Sciatic nerve (tissue), 2 donors: ENCODE results near the gene SNCG. TPM values are rescaled to one million over a fixed set of nuclear protein-coding genes. Genes with fewer than 3 reads are reported as not detected.
"Not testable (repeated sequence)": the region's sequence is repeated elsewhere in the genome, so short reads cannot be mapped to it uniquely, and the experiment has no call there.

Experiments
- ATAC-seq: fragments of 200-7000 bp; cut with Tn5 transposase; one replicate; pipeline ENCODE4 v1.9.1; 2020; ENCODE audit warnings: mild to moderate bottlenecking, moderate library complexity
- DNase-seq: peaks from one replicate; pipeline ENCODE4 v3.0.0-alpha.2; 2020; ENCODE audit warnings: low spot score
- intact Hi-C: fragments of 100-400 bp; cut with DNase I; formaldehyde crosslinking; loops from one replicate; pipeline ENCODE4 v1.14.2; 2022
- total RNA-seq: library from RNA; stranded (reverse); fragmentation: NEBNext Ultra II Directional; extraction: Animal tissue kit (Norgen Biotek cat#: 25700); gene quantifications from one replicate; pipeline ENCODE4 v1.2.1, GENCODE V29; 2021
- donor health status: DM: no; HTN: no; CAD: no.
- donor health status: DM: no; HTN: no; CAD: no.

SNCG gene
- total RNA-seq, 1 donor from 2014 or later = 132 TPM

- ATAC-seq (no peak), DNase-seq (no peak)
- intact Hi-C loops = no loop called here
Observed at GRCh38 chr10:86944031-86944419, 14.4 kb upstream of the SNCG start.

GRCh38 chr10:86944471-86944870, 13.9 kb upstream of the SNCG start:
- ATAC-seq = no peak
- DNase-seq = no peak
- intact Hi-C loops = no loop called here

GRCh38 chr10:86944907-86945306, 13.5 kb upstream of the SNCG start:
- no peak for ATAC-seq
- intact Hi-C loops = no loop called here
- DNase-seq = no peak

- peak; percentile 81 for ATAC-seq
- intact Hi-C loops = no loop called here
- no peak for DNase-seq
Observed at GRCh38 chr10:86945361-86946212, 12.8 kb upstream of the SNCG start.

- ATAC-seq (peak; percentile 11), DNase-seq (no peak)
- intact Hi-C loops = no loop called here
Observed at GRCh38 chr10:86946213-86947155, 11.9 kb upstream of the SNCG start.

GRCh38 chr10:86947806-86948205, 10.6 kb upstream of the SNCG start:
- ATAC-seq, intact Hi-C loops: not testable (repeated sequence)
- peak; percentile 18 for DNase-seq

GRCh38 chr10:86950349-86950748, 8.1 kb upstream of the SNCG start:
- DNase-seq (no peak), ATAC-seq (no peak)
- intact Hi-C loops = no loop called here

GRCh38 chr10:86951184-86951761, 7.1 kb upstream of the SNCG start:
- DNase-seq (no peak), ATAC-seq (no peak)

GRCh38 chr10:86952106-86952505, 6.3 kb upstream of the SNCG start:
- intact Hi-C loops = no loop called here
- DNase-seq (peak; percentile 12), ATAC-seq (no peak)

More at GRCh38 chr10:86951184-86951761, 7.1 kb upstream of the SNCG start:
- intact Hi-C loops = no loop called here

GRCh38 chr10:86952697-86953096, 5.7 kb upstream of the SNCG start:
- intact Hi-C loops, ATAC-seq, DNase-seq: not testable (repeated sequence)

GRCh38 chr10:86953747-86954680, 4.4 kb upstream of the SNCG start:
- intact Hi-C loops = no loop called here
- ATAC-seq (peak; percentile 87), DNase-seq (peak; percentile 87)

GRCh38 chr10:86954681-86955500, 3.5 kb upstream of the SNCG start:
- ATAC-seq = no peak
- intact Hi-C loops = no loop called here
- DNase-seq = no peak

GRCh38 chr10:86955501-86956194, 2.8 kb upstream of the SNCG start:
- DNase-seq = no peak
- intact Hi-C loops = no loop called here
- ATAC-seq = no peak

- ATAC-seq = no peak
- intact Hi-C loops = no loop called here
- DNase-seq = no peak
Observed at GRCh38 chr10:86956195-86956847, 2.1 kb upstream of the SNCG start.

- ATAC-seq (no peak), DNase-seq (no peak)
- intact Hi-C loops = no loop called here
Observed at GRCh38 chr10:86956848-86957448, 1.5 kb upstream of the SNCG start.

- ATAC-seq (no peak), DNase-seq (no peak)
- intact Hi-C loops = no loop called here
Observed at GRCh38 chr10:86957471-86958115, 806 bp upstream of the SNCG start, which contains the start of gene MMRN2. TSS of gene MMRN2 (minus strand) at chr10:86957615. CDS start at chr10:86957541, 74 bp downstream.
